SU-DHL-6 (cell line): Measurements from ENCODE around the gene IGFBP7.

ENCODE experiments used
- H2AFZ ChIP-seq: fragments of 200-600 bp; sonication (generic); 2 replicates; pipeline ENCODE4 v1.6.1; 2014; ENCODE audit warnings: low read depth, mild to moderate bottlenecking, moderate library complexity, mixed read lengths, antibody characterized with exemption, low read length; ENCODE audit not compliant: severe bottlenecking
- H3F3A ChIP-seq: fragments of 200-600 bp; shearing (Covaris generic); 2 replicates; pipeline ENCODE4 v1.6.0; 2016; ENCODE audit warnings: antibody characterized with exemption, mild to moderate bottlenecking; ENCODE audit not compliant: insufficient read depth
- H3K27ac ChIP-seq: fragments of 200-600 bp; sonication (generic); 2 replicates; pipeline ENCODE4 v1.5.1; 2016; ENCODE audit warnings: low read depth, mild to moderate bottlenecking, low read length, moderate library complexity, mixed read lengths
- H3K27me3 ChIP-seq: fragments of 200-600 bp; sonication (generic), shearing (Covaris generic); 2 replicates; pipeline ENCODE4 v1.6.0; 2014; ENCODE audit warnings: mild to moderate bottlenecking, low read length
- H3K36me3 ChIP-seq: fragments of 200-600 bp; sonication (generic); 2 replicates; pipeline ENCODE4 v1.6.1; 2014; ENCODE audit warnings: mild to moderate bottlenecking, low read length, mixed read lengths
- H3K4me2 ChIP-seq: fragments of 300-600, 200-600 bp; shearing (Covaris generic), sonication (generic); 2 replicates; pipeline ENCODE4 v1.6.0; 2014; ENCODE audit warnings: low read length, low read depth, mild to moderate bottlenecking; ENCODE audit not compliant: poor library complexity, severe bottlenecking
- H3K4me3 ChIP-seq: fragments of 200-600 bp; sonication (generic); 2 replicates; pipeline ENCODE4 v1.5.1; 2014; ENCODE audit warnings: antibody characterized with exemption, low read length, mild to moderate bottlenecking, mixed read lengths; ENCODE audit not compliant: insufficient read depth, poor library complexity, severe bottlenecking
- H3K79me2 ChIP-seq: fragments of 200-600 bp; sonication (generic); 2 replicates; pipeline ENCODE4 v1.6.1; 2014; ENCODE audit warnings: mild to moderate bottlenecking, low read length, moderate library complexity; ENCODE audit not compliant: insufficient read depth
- H3K9ac ChIP-seq: fragments of 200-600 bp; sonication (generic); 2 replicates; pipeline ENCODE4 v1.7.0; 2014; ENCODE audit warnings: mild to moderate bottlenecking, low read length
- H3K9me2 ChIP-seq: fragments of 200-600 bp; sonication (generic); replicated peaks from 2 replicates; pipeline ENCODE4 v1.6.1; 2014; ENCODE audit warnings: low read length; ENCODE audit not compliant: insufficient read depth
- H3K9me3 ChIP-seq: fragments of 200-600 bp; sonication (generic); 2 replicates; pipeline ENCODE4 v1.6.1; 2014; ENCODE audit warnings: low read length, mixed read lengths; ENCODE audit not compliant: insufficient read depth
- H4K20me1 ChIP-seq: fragments of 200-600 bp; sonication (generic); 2 replicates; pipeline ENCODE4 v1.6.1; 2014; ENCODE audit warnings: low read depth, mild to moderate bottlenecking, antibody characterized with exemption, low read length, moderate library complexity, mixed read lengths
- EZH2phosphoT487 ChIP-seq: fragments of 200-600 bp; sonication (generic), shearing (Covaris generic); conservative IDR thresholded peaks from 2 replicates; pipeline ENCODE4 v1.6.1; 2018; ENCODE audit warnings: mild to moderate bottlenecking, antibody characterized with exemption, low read length, moderate library complexity, mixed read lengths
- TF ChIP-seq, protein P1 (sequence below): fragments of 200-600 bp; sonication (generic); IDR thresholded peaks from one replicate; pipeline ENCODE4 v1.5.1; 2017; ENCODE audit warnings: antibody characterized with exemption, mild to moderate bottlenecking, low read length, moderate library complexity; ENCODE audit not compliant: insufficient read depth, poor library complexity, severe bottlenecking

Gene IGFBP7

DNA sequence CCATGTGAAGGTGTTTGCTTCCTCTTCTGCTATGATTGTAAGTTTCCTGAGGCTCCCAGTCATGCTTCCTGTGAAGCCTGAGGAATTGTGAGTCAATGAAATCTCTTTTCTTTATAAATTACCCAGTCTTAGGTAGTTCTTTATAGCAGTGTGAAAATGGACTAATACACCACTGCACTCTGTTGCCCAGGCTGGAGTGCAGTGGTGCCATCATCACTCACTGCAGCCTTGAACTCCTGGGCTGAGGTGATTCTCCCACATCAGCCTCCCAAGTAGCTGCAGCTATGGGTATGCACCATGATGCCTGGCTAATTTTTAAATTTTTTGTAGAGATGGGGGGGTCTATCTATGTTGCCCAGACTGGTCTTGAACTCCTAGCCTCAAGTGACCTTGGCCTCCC is 15.8 kb upstream of the IGFBP7 start:
- no peak overlapping the region for H3K9ac ChIP-seq
- no peak for TF ChIP-seq EZH2phosphoT487
- TF ChIP-seq, protein P1, sequence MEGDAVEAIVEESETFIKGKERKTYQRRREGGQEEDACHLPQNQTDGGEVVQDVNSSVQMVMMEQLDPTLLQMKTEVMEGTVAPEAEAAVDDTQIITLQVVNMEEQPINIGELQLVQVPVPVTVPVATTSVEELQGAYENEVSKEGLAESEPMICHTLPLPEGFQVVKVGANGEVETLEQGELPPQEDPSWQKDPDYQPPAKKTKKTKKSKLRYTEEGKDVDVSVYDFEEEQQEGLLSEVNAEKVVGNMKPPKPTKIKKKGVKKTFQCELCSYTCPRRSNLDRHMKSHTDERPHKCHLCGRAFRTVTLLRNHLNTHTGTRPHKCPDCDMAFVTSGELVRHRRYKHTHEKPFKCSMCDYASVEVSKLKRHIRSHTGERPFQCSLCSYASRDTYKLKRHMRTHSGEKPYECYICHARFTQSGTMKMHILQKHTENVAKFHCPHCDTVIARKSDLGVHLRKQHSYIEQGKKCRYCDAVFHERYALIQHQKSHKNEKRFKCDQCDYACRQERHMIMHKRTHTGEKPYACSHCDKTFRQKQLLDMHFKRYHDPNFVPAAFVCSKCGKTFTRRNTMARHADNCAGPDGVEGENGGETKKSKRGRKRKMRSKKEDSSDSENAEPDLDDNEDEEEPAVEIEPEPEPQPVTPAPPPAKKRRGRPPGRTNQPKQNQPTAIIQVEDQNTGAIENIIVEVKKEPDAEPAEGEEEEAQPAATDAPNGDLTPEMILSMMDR, result no peak
- H4K20me1 ChIP-seq, result no peaks in the 10 kb centered on the region
- no peak overlapping the region for H3K4me3 ChIP-seq
- no peaks in the 10 kb centered on the region for H3K79me2 ChIP-seq
- H3K9me3 ChIP-seq, result no peaks in the 10 kb centered on the region
- H3K4me2 ChIP-seq, result no peak overlapping the region
- no peaks in the 10 kb centered on the region for H3K27me3 ChIP-seq
- no peak overlapping the region for H2AFZ ChIP-seq
- H3K27ac ChIP-seq, result no peak overlapping the region
- no peaks in the 10 kb centered on the region for H3F3A ChIP-seq
- H3K36me3 ChIP-seq, result no peaks in the 10 kb centered on the region
- no peaks in the 10 kb centered on the region for H3K9me2 ChIP-seq

DNA sequence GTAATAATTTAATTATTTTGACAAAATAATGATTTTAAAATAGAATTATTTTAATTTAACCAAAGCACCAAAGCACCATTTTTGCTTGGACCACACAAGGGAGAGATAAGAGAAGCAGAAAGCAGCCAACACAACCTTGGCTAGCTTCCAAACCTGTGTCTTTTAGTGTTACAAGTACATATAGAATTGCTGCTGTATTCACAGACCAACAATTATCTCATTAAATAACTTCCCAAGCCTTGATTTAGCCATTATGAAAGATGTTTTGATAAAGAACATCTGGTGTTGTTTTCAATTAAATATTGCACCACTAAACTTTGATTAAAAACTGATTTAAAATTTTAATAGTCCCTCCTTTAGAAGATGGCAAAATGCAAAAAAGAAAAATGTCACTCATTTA is 14.0 kb upstream of the IGFBP7 start:
- Histone ChIP-seq H3K4me2 (no peak overlapping the region), H3K27ac (no peak overlapping the region), H3F3A (no peaks in the 10 kb centered on the region), H3K4me3 (no peak overlapping the region), H3K79me2 (no peaks in the 10 kb centered on the region), H3K9me3 (no peaks in the 10 kb centered on the region), H3K9ac (no peak overlapping the region), H3K27me3 (no peaks in the 10 kb centered on the region), H3K36me3 (no peaks in the 10 kb centered on the region), H2AFZ (no peak overlapping the region), H3K9me2 (no peaks in the 10 kb centered on the region), H4K20me1 (no peaks in the 10 kb centered on the region)
- TF ChIP-seq EZH2phosphoT487, result no peak
- TF ChIP-seq, protein P1, result no peak

DNA sequence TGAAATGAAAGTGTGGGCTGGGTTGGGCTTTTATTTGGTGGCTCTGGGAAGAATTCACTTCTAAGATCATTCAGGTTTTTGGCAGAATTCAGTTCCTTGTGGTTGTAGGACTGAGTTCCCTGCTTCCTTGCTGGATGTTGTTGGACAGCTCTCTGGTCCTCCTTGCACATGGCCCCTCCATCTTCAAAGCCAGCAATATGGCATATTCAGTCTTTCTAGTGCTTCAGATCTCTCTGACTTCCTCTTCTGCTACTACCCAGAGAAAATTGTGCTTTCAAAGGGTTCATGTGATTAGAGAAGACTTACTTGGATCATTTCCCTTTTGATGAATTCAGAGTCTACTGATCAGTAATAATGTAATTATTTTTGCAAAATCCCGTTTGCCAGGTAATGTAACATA is 12.8 kb upstream of the IGFBP7 start:
- H4K20me1 ChIP-seq, result no peaks in the 10 kb centered on the region
- no peak overlapping the region for H3K4me2 ChIP-seq
- no peaks in the 10 kb centered on the region for H3K9me3 ChIP-seq
- no peaks in the 10 kb centered on the region for H3K27me3 ChIP-seq
- no peaks in the 10 kb centered on the region for H3K36me3 ChIP-seq
- H3K79me2 ChIP-seq, result no peaks in the 10 kb centered on the region
- H3F3A ChIP-seq, result no peaks in the 10 kb centered on the region
- H3K9me2 ChIP-seq, result no peaks in the 10 kb centered on the region
- no peak overlapping the region for H3K4me3 ChIP-seq
- no peak for TF ChIP-seq EZH2phosphoT487
- TF ChIP-seq, protein P1, result no peak
- no peak overlapping the region for H2AFZ ChIP-seq
- H3K27ac ChIP-seq, result no peak overlapping the region
- H3K9ac ChIP-seq, result no peak overlapping the region

DNA sequence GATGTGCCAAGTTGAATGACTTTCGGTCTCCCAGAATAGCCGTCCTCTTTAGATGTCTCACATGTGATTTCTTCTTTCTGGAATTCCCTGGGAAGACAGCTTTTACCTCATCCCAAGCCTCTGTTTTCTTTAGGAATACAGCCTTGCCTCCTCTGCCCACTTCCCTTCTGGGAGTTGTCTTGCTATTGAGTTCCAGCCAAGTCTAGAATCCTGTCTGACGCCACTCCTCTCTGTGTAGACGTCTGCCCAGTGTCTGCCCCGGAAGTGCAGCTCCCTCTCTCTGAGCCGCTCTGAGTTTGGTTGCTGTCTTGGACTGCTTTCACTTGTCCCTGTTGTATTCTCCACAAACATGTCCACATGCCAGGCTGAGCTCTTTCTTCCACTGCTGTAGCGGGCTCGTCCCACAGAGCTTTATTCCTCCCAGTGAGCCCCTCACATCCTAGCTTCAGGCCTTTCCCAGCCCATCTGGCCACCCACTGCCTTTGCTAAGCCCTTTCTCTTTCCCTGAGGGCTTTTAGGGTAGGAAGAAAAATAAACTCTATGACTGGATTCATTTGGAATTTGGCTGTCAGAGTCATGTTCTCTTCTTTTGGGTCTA is 9.0 kb upstream of the IGFBP7 start:
- Histone ChIP-seq H3F3A (no peaks in the 10 kb centered on the region), H2AFZ (no peak overlapping the region), H3K9ac (no peak overlapping the region), H3K27me3 (no peaks in the 10 kb centered on the region), H3K79me2 (no peaks in the 10 kb centered on the region), H3K36me3 (no peaks in the 10 kb centered on the region), H3K4me3 (no peak overlapping the region), H3K4me2 (no peak overlapping the region), H3K9me2 (no peaks in the 10 kb centered on the region), H3K27ac (no peak overlapping the region), H4K20me1 (no peaks in the 10 kb centered on the region), H3K9me3 (no peaks in the 10 kb centered on the region)
- TF ChIP-seq, protein P1, result no peak
- TF ChIP-seq EZH2phosphoT487, result no peak
